Panc1 (cell line): ENCODE data around the gene STK4. TPM values are rescaled to one million over a fixed set of nuclear protein-coding genes. Genes with fewer than 3 reads are reported as not detected.
A peak's percentile ranks its signal among the peaks of the same experiment; 100 is the strongest.

ENCODE experiments used
- ATAC-seq: fragments of 200-7000 bp; cut with Tn5 transposase; 2 replicates; pipeline ENCODE4 v1.9.1; 2020; ENCODE audit warnings: mild to moderate bottlenecking, moderate library complexity
- BruUV-seq: library from RNA; stranded (reverse); fragments of 400-500 nt; replicated peaks from 2 replicates; lab custom pipeline; 2021; lab: Mats Ljungman, UMichigan
- CTCF ChIA-PET: fragments of 300-600 bp; sonication (Branson Sonifier 250); formaldehyde crosslinking; loops from one replicate; lab custom pipeline; 2022; ENCODE audit warnings: antibody characterized with exemption; lab: Charles Lee
- POLR2A ChIA-PET: fragments of 300-600 bp; sonication (Branson Sonifier 250); formaldehyde crosslinking; loops from one replicate; lab custom pipeline; 2022; ENCODE audit warnings: antibody characterized with exemption; lab: Charles Lee
- DNase-seq: peaks from one replicate; pipeline ENCODE4 v3.0.0-alpha.2; 2010; ENCODE audit warnings: low read depth, low spot score
- H3K27ac ChIP-seq: 2 replicates; pipeline ENCODE4 v1.5.1; 2011; ENCODE audit warnings: mild to moderate bottlenecking, low read length, inconsistent platforms
- H3K27me3 ChIP-seq: fragments of 200-500 bp; sonication (Bioruptor generic); 2 replicates; pipeline ENCODE4 v1.6.0; 2014; ENCODE audit warnings: low read length, inconsistent platforms; ENCODE audit not compliant: control insufficient read depth, insufficient read depth
- H3K36me3 ChIP-seq: fragments of 200-500 bp; sonication (Bioruptor generic); 2 replicates; pipeline ENCODE4 v1.5.1; 2014; ENCODE audit warnings: inconsistent platforms, mild to moderate bottlenecking, low read length, moderate library complexity; ENCODE audit not compliant: control insufficient read depth, insufficient read depth
- H3K4me1 ChIP-seq: 2 replicates; pipeline ENCODE4 v1.5.1; 2011; ENCODE audit warnings: inconsistent platforms, mild to moderate bottlenecking, low read length, moderate library complexity; ENCODE audit not compliant: control insufficient read depth, insufficient read depth
- H3K4me3 ChIP-seq, 2 experiments: 2 replicates each; pipeline ENCODE4 v1.5.1; 2011 to 2012; ENCODE audit warnings: low read depth in 2 of 2, low read length in 2 of 2, mild to moderate bottlenecking in 2 of 2, inconsistent platforms in 1 of 2, moderate library complexity in 1 of 2
- H3K9me3 ChIP-seq: fragments of 200-500 bp; sonication (Bioruptor generic); 2 replicates; pipeline ENCODE4 v1.5.1; 2014; ENCODE audit warnings: low read depth, mild to moderate bottlenecking, inconsistent platforms, low read length, moderate library complexity; ENCODE audit not compliant: control insufficient read depth, insufficient read depth
- POLR2AphosphoS5 ChIP-seq: IDR thresholded peaks from 2 replicates; pipeline ENCODE4 v1.6.1; 2012; ENCODE audit warnings: mild to moderate bottlenecking, low read depth, low read length, moderate library complexity
- SIN3A ChIP-seq: IDR thresholded peaks from 2 replicates; pipeline ENCODE4 v1.6.1; 2012; ENCODE audit warnings: low read depth, mild to moderate bottlenecking, low read length, moderate library complexity, borderline replicate concordance; ENCODE audit not compliant: insufficient read depth
- TCF7L2 ChIP-seq: IDR thresholded peaks from 2 replicates; pipeline ENCODE4 v1.6.1; 2011; ENCODE audit warnings: mild to moderate bottlenecking, low read depth, low read length, inconsistent platforms
- in situ Hi-C: cut with HindIII; loops from 2 replicates; pipeline ENCODE4 v1.10.0; 2016; ENCODE audit warnings: low sequenced_read_pairs, low pct_unique_long_range_greater_than_20kb
- intact Hi-C: fragments of 100-400 bp; cut with micrococcal nuclease; formaldehyde crosslinking; loops from one replicate; pipeline ENCODE4 v1.10.0; 2022; ENCODE audit not compliant: unreplicated experiment
- total RNA-seq: library from RNA; stranded (reverse); gene quantifications from one replicate; pipeline ENCODE4 v1.2.1, GENCODE V29; 2021; ENCODE audit not compliant: unreplicated experiment
- TF ChIP-seq, protein P1 (sequence below): fragments of 450-650 bp; IDR thresholded peaks from 2 replicates; pipeline ENCODE4 v1.5.1; 2017; ENCODE audit warnings: mild to moderate bottlenecking
- TF ChIP-seq, protein P2 (sequence below), 2 experiments: IDR thresholded peaks; 2 replicates each; pipeline ENCODE4 v1.6.1; 2011 to 2012; ENCODE audit warnings: low read depth in 2 of 2, control low read depth in 1 of 2, low read length in 1 of 2, mild to moderate bottlenecking in 1 of 2, moderate library complexity in 1 of 2; ENCODE audit not compliant: insufficient read depth in 1 of 2

STK4 gene
- total RNA-seq, 1 experiment from 2014 or later = 50.2 TPM

DNA sequence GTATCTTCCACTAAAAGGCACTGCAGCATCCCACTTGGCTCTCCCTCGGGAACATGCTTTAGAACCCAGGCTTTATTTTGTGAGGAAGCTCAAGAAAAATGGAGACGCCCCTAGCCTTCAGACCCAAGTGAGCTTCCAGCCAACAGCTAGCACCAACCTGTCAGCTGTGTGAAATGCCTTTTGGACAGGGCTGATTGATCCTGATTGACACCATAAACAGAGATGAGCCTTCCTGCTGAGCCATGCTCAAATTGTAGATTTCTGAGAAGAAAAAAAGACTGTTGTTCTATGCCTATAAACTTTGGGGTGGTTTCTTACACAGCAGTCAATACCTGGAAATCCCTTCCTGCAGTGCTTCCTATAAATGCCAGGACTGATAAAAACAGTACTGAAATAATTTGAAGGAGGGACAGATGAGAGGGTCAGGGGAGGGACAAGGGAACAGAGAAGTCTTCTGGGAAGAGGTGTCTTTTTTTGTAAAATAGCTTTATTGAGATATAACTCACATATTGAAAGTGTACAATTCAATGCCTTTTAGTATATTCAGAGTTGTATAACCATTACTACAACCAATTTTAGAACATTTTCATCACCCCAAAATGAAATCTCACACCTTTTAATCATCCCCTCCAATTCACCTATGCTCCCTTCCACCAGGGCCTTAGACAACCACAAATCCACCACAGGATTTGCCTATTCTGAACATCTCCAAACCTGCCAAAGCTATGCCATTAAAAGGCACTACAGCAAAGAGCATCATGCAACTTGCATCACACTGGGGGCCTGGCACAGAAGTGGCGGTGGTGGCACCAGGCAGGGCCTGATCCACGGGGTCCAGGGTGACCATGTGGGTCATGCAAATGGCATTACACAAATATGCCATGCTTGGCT, 2.7 kb upstream of the STK4 start:
- no peaks in the 10 kb centered on the region for H3K9me3 ChIP-seq
- in situ Hi-C loops (no loop called here), intact Hi-C loops (no loop called here)
- 0 out of 2 replicates have a peak overlapping the region, but pooled peaks have one; percentile 30 for H3K27ac ChIP-seq
- H3K27me3 ChIP-seq = no peaks in the 10 kb centered on the region
- ChIA-PET CTCF (no interaction called here), POLR2A (interaction anchor here (0.5 kb wide), 1 partner anchor 332 kb away, joined by 6 read pairs; no protein-coding TSS in a partner anchor)
- DNase-seq (no peak), ATAC-seq (no peak)
- H3K4me1 ChIP-seq = peaks cover 25% of the 10 kb centered on the region
- H3K36me3 ChIP-seq = peaks cover 3% of the 10 kb centered on the region; the same call in 1 of the 2 replicates
- no TSS peak for BruUV-seq
- H3K4me3 ChIP-seq = no peak overlapping the region
- TF ChIP-seq, protein P1, sequence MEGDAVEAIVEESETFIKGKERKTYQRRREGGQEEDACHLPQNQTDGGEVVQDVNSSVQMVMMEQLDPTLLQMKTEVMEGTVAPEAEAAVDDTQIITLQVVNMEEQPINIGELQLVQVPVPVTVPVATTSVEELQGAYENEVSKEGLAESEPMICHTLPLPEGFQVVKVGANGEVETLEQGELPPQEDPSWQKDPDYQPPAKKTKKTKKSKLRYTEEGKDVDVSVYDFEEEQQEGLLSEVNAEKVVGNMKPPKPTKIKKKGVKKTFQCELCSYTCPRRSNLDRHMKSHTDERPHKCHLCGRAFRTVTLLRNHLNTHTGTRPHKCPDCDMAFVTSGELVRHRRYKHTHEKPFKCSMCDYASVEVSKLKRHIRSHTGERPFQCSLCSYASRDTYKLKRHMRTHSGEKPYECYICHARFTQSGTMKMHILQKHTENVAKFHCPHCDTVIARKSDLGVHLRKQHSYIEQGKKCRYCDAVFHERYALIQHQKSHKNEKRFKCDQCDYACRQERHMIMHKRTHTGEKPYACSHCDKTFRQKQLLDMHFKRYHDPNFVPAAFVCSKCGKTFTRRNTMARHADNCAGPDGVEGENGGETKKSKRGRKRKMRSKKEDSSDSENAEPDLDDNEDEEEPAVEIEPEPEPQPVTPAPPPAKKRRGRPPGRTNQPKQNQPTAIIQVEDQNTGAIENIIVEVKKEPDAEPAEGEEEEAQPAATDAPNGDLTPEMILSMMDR = no peak
- no peak for TF ChIP-seq SIN3A
- TF ChIP-seq, protein P2, sequence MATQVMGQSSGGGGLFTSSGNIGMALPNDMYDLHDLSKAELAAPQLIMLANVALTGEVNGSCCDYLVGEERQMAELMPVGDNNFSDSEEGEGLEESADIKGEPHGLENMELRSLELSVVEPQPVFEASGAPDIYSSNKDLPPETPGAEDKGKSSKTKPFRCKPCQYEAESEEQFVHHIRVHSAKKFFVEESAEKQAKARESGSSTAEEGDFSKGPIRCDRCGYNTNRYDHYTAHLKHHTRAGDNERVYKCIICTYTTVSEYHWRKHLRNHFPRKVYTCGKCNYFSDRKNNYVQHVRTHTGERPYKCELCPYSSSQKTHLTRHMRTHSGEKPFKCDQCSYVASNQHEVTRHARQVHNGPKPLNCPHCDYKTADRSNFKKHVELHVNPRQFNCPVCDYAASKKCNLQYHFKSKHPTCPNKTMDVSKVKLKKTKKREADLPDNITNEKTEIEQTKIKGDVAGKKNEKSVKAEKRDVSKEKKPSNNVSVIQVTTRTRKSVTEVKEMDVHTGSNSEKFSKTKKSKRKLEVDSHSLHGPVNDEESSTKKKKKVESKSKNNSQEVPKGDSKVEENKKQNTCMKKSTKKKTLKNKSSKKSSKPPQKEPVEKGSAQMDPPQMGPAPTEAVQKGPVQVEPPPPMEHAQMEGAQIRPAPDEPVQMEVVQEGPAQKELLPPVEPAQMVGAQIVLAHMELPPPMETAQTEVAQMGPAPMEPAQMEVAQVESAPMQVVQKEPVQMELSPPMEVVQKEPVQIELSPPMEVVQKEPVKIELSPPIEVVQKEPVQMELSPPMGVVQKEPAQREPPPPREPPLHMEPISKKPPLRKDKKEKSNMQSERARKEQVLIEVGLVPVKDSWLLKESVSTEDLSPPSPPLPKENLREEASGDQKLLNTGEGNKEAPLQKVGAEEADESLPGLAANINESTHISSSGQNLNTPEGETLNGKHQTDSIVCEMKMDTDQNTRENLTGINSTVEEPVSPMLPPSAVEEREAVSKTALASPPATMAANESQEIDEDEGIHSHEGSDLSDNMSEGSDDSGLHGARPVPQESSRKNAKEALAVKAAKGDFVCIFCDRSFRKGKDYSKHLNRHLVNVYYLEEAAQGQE (IDR thresholded peaks at IDR 0.05; ENCODE audit: insufficient read depth in 1 of 2, low read depth in 2 of 2, low read length in 1 of 2) = no peak
- no peak for TF ChIP-seq POLR2AphosphoS5
- TF ChIP-seq TCF7L2 = no peak

DNA sequence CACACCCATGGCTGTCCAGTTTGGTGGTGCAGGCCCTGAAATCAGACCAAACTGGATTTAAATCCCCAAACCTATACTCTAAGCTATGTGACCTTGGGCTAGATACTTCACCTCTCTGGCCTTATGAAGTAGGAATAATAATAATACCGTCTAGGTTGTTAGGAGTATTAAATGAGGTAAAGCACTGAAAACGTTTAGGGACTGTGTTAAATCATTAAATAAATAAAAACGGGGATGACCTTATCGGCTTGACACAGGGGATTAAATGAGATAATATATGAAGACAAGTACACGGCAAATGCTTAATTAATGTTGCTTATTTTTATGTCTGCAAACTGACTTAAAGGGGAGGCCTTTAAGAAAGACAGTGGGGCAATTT, 672 bp upstream of the STK4 start:
- in situ Hi-C loops (no loop called here), intact Hi-C loops (no loop called here)
- Histone ChIP-seq H3K4me1 (peaks cover 30% of the 10 kb centered on the region), H3K9me3 (no peaks in the 10 kb centered on the region), H3K27me3 (no peaks in the 10 kb centered on the region), H3K4me3 (peak overlapping the region; percentile 94 to 99), H3K27ac (peak overlapping the region; percentile 88), H3K36me3 (peaks cover 3% of the 10 kb centered on the region; the same call in 1 of the 2 replicates)
- CTCF ChIA-PET = no interaction called here
- DNase-seq (no peak), ATAC-seq (no peak)
- BruUV-seq = TSS peak; percentile 94
- TF ChIP-seq, protein P1 = no peak
- no peak for TF ChIP-seq POLR2AphosphoS5
- no peak for TF ChIP-seq SIN3A
- TF ChIP-seq, protein P2 (IDR thresholded peaks at IDR 0.05; ENCODE audit: insufficient read depth in 1 of 2, low read depth in 2 of 2, low read length in 1 of 2) = no peak
- TF ChIP-seq TCF7L2 = no peak
- POLR2A ChIA-PET = no interaction called here
